K562 (cell line): Measurements from ENCODE around the gene DBX1. TPM values are rescaled to one million over a fixed set of nuclear protein-coding genes. Genes with fewer than 3 reads are reported as not detected.

Source experiments
- ATAC-seq: fragments of 200-7000 bp; cut with Tn5 transposase; 3 replicates; pipeline ENCODE4 v1.9.1; 2020; ENCODE audit warnings: moderate library complexity
- BruUV-seq: library from RNA; stranded (reverse); fragments of 400-500 nt; replicated peaks from 2 replicates; lab custom pipeline; 2021; lab: Mats Ljungman, UMichigan
- CTCF ChIA-PET: fragments of 300-600 bp; formaldehyde crosslinking; extraction: SDS; loops from one replicate; lab custom pipeline; 2021; ENCODE audit warnings: low intra/inter-chr PET ratio; lab: Yijun Ruan, JAX
- POLR2A ChIA-PET: fragments of 300-600, 350-650 bp; sonication (Branson Sonifier 250); formaldehyde crosslinking; extraction: SDS; loops from one replicate; lab custom pipeline; 2021; ENCODE audit warnings: antibody characterized with exemption, inconsistent platforms; lab: Yijun Ruan, JAX
- DNase-seq, 4 experiments: peaks; one replicate each; pipeline versions ENCODE4 v3.0.0 to v3.0.0-alpha.2; 2011 to 2018; ENCODE audit warnings: low spot score in 3 of 4, mixed read lengths in 3 of 4; ENCODE audit errors: extremely low read depth in 1 of 4
- FAIRE-seq: peaks from 2 replicates; lab custom pipeline; 2011; peaks lifted over from hg19 to GRCh38; lab: Jason Lieb, UNC
- H2AFZ ChIP-seq: 2 replicates; pipeline ENCODE4 v1.6.0; 2011; ENCODE audit warnings: low read depth, low read length, control low read depth, inconsistent platforms
- H3K27ac ChIP-seq: fragments of 200-600 bp; 3 replicates; pipeline ENCODE4 v1.8.0; 2011; ENCODE audit warnings: low read depth, mild to moderate bottlenecking, control low read depth, inconsistent platforms, low read length, moderate library complexity, mixed read lengths; ENCODE audit errors: extremely low read depth
- H3K27me3 ChIP-seq, 2 experiments: fragments of 300-600 bp in 1 of 2; 2 replicates in 1 of 2; 3 replicates in 1 of 2; pipeline versions ENCODE4 v1.6.0 to v1.8.0; 2011; ENCODE audit warnings: inconsistent platforms in 2 of 2, low read length in 2 of 2, mild to moderate bottlenecking in 1 of 2, mixed read lengths in 1 of 2, moderate library complexity in 1 of 2; ENCODE audit not compliant: control insufficient read depth in 2 of 2, insufficient read depth in 2 of 2
- H3K36me3 ChIP-seq: fragments of 300-600 bp; 3 replicates; pipeline ENCODE4 v1.8.0; 2011; ENCODE audit warnings: mild to moderate bottlenecking, low read length, inconsistent platforms; ENCODE audit not compliant: control insufficient read depth, insufficient read depth
- H3K4me1 ChIP-seq, 2 experiments: fragments of 200-600 bp in 1 of 2; replicated peaks in 1 of 2; 2 replicates in 1 of 2; 3 replicates in 1 of 2; pipeline versions ENCODE4 v1.5.1 to v1.8.0; 2011; ENCODE audit warnings: inconsistent platforms in 2 of 2, low read length in 2 of 2, mild to moderate bottlenecking in 1 of 2, mixed read lengths in 1 of 2, moderate library complexity in 1 of 2; ENCODE audit not compliant: control insufficient read depth in 2 of 2, insufficient read depth in 2 of 2
- H3K4me2 ChIP-seq: 2 replicates; pipeline ENCODE4 v1.6.1; 2011; ENCODE audit warnings: low read length, control low read depth, inconsistent platforms, mixed read lengths; ENCODE audit not compliant: insufficient read depth
- H3K4me3 ChIP-seq: fragments of 200-600 bp; sonication (generic), shearing (Covaris generic); 2 replicates; pipeline ENCODE4 v1.5.1; 2016; ENCODE audit warnings: control low read depth, inconsistent platforms
- H3K79me2 ChIP-seq: fragments of 200-600 bp; 3 replicates; pipeline ENCODE4 v1.8.0; 2011; ENCODE audit warnings: low read length, inconsistent platforms; ENCODE audit not compliant: control insufficient read depth, insufficient read depth
- H3K9ac ChIP-seq, 2 experiments: 2 replicates each; pipeline versions ENCODE4 v1.6.0 to v1.6.1; 2011; ENCODE audit warnings: low read depth in 2 of 2, low read length in 2 of 2, control low read depth in 1 of 2, inconsistent platforms in 1 of 2, mild to moderate bottlenecking in 1 of 2, mixed read lengths in 1 of 2; ENCODE audit not compliant: insufficient read depth in 1 of 2
- H3K9me1 ChIP-seq: one replicate; pipeline ENCODE4 v1.6.0; 2011; ENCODE audit warnings: inconsistent platforms, mild to moderate bottlenecking, low read length, moderate library complexity; ENCODE audit not compliant: control insufficient read depth, insufficient read depth
- H3K9me3 ChIP-seq: replicated peaks from 2 replicates; pipeline ENCODE4 v1.5.1; 2011; ENCODE audit warnings: low read depth, low read length, inconsistent platforms; ENCODE audit not compliant: control insufficient read depth, insufficient read depth
- H4K20me1 ChIP-seq: replicated peaks from 2 replicates; pipeline ENCODE4 v1.6.1; 2011; ENCODE audit warnings: low read length, inconsistent platforms, mixed read lengths; ENCODE audit not compliant: control insufficient read depth, insufficient read depth
- CREM ChIP-seq: IDR thresholded peaks from 2 replicates; pipeline ENCODE4 v1.6.1; 2014; ENCODE audit warnings: antibody characterized with exemption, low read depth
- HDAC8 ChIP-seq: fragments of 450-650 bp; IDR thresholded peaks from 2 replicates; pipeline ENCODE4 v1.6.1; 2016; ENCODE audit warnings: mild to moderate bottlenecking, missing genetic modification characterization, moderate library complexity, missing compliant biosample characterization
- MYC ChIP-seq, 2 experiments: fragments of 250-450 bp in 1 of 2; sonication (Bioruptor Pico) in 1 of 2; IDR thresholded peaks; 2 replicates each; pipeline versions ENCODE4 v1.5.1 to v1.6.1; 2012 to 2021; ENCODE audit warnings: low read depth in 2 of 2, borderline replicate concordance in 1 of 2, improper control_type of control experiment in 1 of 2, low read length in 1 of 2, mild to moderate bottlenecking in 1 of 2, moderate library complexity in 1 of 2
- OTX1 ChIP-seq: fragments of 450-650 bp; formaldehyde crosslinking; IDR thresholded peaks from 2 replicates; pipeline ENCODE4 v1.4.0; 2022; ENCODE audit warnings: mild to moderate bottlenecking
- PHF21A ChIP-seq: fragments of 450-650 bp; IDR thresholded peaks from 2 replicates; pipeline ENCODE4 v1.6.1; 2017; ENCODE audit warnings: low read depth, borderline replicate concordance
- SMAD4 ChIP-seq: fragments of 250-450 bp; sonication (Bioruptor Pico); conservative IDR thresholded peaks from 2 replicates; pipeline ENCODE4 v1.8.0; 2021; ENCODE audit warnings: inconsistent platforms, mild to moderate bottlenecking, moderate library complexity
- ZBTB17 ChIP-seq: fragments of 450-650 bp; formaldehyde crosslinking; IDR thresholded peaks from 2 replicates; pipeline ENCODE4 v1.4.0; 2020; ENCODE audit warnings: mild to moderate bottlenecking
- ZC3H11A ChIP-seq: IDR thresholded peaks from 2 replicates; pipeline ENCODE4 v1.6.1; 2012; ENCODE audit warnings: low read depth, low read length, improper control_type of control experiment
- ZFX ChIP-seq: sonication (generic); formaldehyde crosslinking; IDR thresholded peaks from 2 replicates; pipeline ENCODE4 v1.8.0; 2022; ENCODE audit warnings: mild to moderate bottlenecking, missing genetic modification reagents, moderate library complexity
- ZNF253 ChIP-seq: fragments of 250-450 bp; sonication (Bioruptor Pico); conservative IDR thresholded peaks from 2 replicates; pipeline ENCODE4 v1.6.1; 2021; ENCODE audit warnings: mild to moderate bottlenecking
- ZNF274 ChIP-seq: IDR thresholded peaks from 2 replicates; pipeline ENCODE4 v1.6.1; 2011; ENCODE audit warnings: low read depth, mild to moderate bottlenecking, low read length, moderate library complexity, borderline replicate concordance
- ZNF77 ChIP-seq: fragments of 250-450 bp; sonication (Bioruptor Pico); IDR thresholded peaks from 2 replicates; pipeline ENCODE4 v1.5.0; 2020
- WGBS: fragments of 100-300 bp; shearing (Covaris generic); methylation state at CpG from one replicate; pipeline ENCODE4 v1.1.6; 2016; ENCODE audit warnings: low coverage, mixed read lengths; ENCODE audit not compliant: insufficient coverage; ENCODE audit errors: missing lambda C conversion rate; 5-methylcytosine and 5-hydroxymethylcytosine counted together
- in situ Hi-C: fragments of 300-500 bp; cut with MboI; formaldehyde crosslinking; loops from 4 replicates; pipeline ENCODE4 v1.15.0; 2018; ENCODE audit warnings: inconsistent platforms, mixed read lengths
- intact Hi-C: fragments of 100-400 bp; cut with micrococcal nuclease; formaldehyde crosslinking; loops from 2 replicates; pipeline ENCODE4 v1.14.2; 2022
- polyA plus RNA-seq, 8 experiments: library from polyadenylated mRNA; depleted of rRNA in 4 of 8; stranded (reverse) in 5 of 8; unstranded in 3 of 8; fragments of >200 nt; fragmentation: Nextera tagmentation in 2 of 8; fragmentation: Illumina TruSeq in 1 of 8; extraction: Ambion mirVana in 2 of 8; extraction: Trizol in 1 of 8; gene quantifications; 2 replicates each; pipeline versions ENCODE4 v1.2.1 to v1.2.3, GENCODE V29; 2011 to 2014; ENCODE audit warnings: inconsistent platforms in 1 of 8, missing spikeins in 1 of 8
- total RNA-seq, 7 experiments: library from RNA; depleted of rRNA in 6 of 7; stranded (reverse); fragments of >200 nt in 6 of 7; fragmentation: Illumina TruSeq in 2 of 7; extraction: Trizol in 2 of 7; gene quantifications; 2 replicates each; pipeline versions ENCODE4 v1.2.1 to v1.2.3, GENCODE V29; 2011 to 2021; ENCODE audit warnings: low replicate concordance in 1 of 7
- TF ChIP-seq, protein P1 (sequence below): fragments of 150-350 bp; conservative IDR thresholded peaks from 2 replicates; pipeline ENCODE4 v1.6.1; 2014; ENCODE audit warnings: low read length
- TF ChIP-seq, protein P2 (sequence below): sonication (generic); formaldehyde crosslinking; IDR thresholded peaks from 2 replicates; pipeline ENCODE4 v1.8.1; 2023; ENCODE audit warnings: missing genetic modification reagents, mild to moderate bottlenecking, borderline replicate concordance
- TF ChIP-seq, protein P3 (sequence below): fragments of 450-650 bp; formaldehyde crosslinking; IDR thresholded peaks from 2 replicates; pipeline ENCODE4 v1.4.0; 2020; ENCODE audit warnings: mild to moderate bottlenecking, moderate library complexity

The DBX1 gene
- total and polyA plus RNA-seq, 9 of the 15 experiments (the other 6 are each of a cell fraction or from before 2014, with no cell fraction given) = not detected

DNA sequence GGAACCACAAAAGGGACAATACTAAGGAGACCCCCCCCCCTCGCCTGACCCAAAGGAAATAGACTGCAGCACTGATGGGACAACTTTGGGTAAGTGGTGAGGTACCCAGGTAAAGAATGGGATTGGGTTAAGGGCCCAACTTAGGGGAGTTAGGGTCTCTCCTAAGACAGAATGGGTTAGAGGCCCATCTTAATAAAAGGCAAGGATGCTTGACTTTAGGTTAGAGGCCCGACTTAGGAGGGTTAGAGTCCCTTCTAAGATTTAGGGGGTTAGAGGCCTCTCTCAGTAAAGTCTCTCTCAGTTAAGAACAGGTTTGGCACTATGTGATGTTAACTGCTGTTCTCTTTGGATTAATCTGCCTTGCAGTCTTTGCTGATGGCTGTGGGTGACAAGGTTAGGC lies 41.0 kb upstream of the DBX1 start:
- ChIA-PET POLR2A (no interaction called here), CTCF (no interaction called here)
- no peaks in the 10 kb centered on the region for H3K9me3 ChIP-seq
- DNase-seq (no peak), FAIRE-seq (no peak), ATAC-seq (peak; percentile 34; the same call in 2 of the 3 replicates)
- TF ChIP-seq, protein P1, sequence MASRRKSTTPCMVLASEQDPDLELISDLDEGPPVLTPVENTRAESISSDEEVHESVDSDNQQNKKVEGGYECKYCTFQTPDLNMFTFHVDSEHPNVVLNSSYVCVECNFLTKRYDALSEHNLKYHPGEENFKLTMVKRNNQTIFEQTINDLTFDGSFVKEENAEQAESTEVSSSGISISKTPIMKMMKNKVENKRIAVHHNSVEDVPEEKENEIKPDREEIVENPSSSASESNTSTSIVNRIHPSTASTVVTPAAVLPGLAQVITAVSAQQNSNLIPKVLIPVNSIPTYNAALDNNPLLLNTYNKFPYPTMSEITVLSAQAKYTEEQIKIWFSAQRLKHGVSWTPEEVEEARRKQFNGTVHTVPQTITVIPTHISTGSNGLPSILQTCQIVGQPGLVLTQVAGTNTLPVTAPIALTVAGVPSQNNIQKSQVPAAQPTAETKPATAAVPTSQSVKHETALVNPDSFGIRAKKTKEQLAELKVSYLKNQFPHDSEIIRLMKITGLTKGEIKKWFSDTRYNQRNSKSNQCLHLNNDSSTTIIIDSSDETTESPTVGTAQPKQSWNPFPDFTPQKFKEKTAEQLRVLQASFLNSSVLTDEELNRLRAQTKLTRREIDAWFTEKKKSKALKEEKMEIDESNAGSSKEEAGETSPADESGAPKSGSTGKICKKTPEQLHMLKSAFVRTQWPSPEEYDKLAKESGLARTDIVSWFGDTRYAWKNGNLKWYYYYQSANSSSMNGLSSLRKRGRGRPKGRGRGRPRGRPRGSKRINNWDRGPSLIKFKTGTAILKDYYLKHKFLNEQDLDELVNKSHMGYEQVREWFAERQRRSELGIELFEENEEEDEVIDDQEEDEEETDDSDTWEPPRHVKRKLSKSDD = no peak
- TF ChIP-seq CREM (no peak), SMAD4 (CRISPR knock-in tag) (no peak), PHF21A (no peak), OTX1 (no peak), ZNF77 (CRISPR knock-in tag) (no peak), ZC3H11A (no peak), ZBTB17 (CRISPR knock-in tag) (no peak), MYC (IDR thresholded peaks at IDR 0.05; ENCODE audit: low read depth, low read length) (no peak), MYC (CRISPR knock-in tag; IDR thresholded peaks at IDR 0.05; ENCODE audit: borderline replicate concordance, low read depth) (no peak), ZNF274 (no peak), ZFX (CRISPR knock-in tag) (no peak), HDAC8 (tag) (no peak), ZNF253 (CRISPR knock-in tag) (no peak)
- TF ChIP-seq, protein P2, sequence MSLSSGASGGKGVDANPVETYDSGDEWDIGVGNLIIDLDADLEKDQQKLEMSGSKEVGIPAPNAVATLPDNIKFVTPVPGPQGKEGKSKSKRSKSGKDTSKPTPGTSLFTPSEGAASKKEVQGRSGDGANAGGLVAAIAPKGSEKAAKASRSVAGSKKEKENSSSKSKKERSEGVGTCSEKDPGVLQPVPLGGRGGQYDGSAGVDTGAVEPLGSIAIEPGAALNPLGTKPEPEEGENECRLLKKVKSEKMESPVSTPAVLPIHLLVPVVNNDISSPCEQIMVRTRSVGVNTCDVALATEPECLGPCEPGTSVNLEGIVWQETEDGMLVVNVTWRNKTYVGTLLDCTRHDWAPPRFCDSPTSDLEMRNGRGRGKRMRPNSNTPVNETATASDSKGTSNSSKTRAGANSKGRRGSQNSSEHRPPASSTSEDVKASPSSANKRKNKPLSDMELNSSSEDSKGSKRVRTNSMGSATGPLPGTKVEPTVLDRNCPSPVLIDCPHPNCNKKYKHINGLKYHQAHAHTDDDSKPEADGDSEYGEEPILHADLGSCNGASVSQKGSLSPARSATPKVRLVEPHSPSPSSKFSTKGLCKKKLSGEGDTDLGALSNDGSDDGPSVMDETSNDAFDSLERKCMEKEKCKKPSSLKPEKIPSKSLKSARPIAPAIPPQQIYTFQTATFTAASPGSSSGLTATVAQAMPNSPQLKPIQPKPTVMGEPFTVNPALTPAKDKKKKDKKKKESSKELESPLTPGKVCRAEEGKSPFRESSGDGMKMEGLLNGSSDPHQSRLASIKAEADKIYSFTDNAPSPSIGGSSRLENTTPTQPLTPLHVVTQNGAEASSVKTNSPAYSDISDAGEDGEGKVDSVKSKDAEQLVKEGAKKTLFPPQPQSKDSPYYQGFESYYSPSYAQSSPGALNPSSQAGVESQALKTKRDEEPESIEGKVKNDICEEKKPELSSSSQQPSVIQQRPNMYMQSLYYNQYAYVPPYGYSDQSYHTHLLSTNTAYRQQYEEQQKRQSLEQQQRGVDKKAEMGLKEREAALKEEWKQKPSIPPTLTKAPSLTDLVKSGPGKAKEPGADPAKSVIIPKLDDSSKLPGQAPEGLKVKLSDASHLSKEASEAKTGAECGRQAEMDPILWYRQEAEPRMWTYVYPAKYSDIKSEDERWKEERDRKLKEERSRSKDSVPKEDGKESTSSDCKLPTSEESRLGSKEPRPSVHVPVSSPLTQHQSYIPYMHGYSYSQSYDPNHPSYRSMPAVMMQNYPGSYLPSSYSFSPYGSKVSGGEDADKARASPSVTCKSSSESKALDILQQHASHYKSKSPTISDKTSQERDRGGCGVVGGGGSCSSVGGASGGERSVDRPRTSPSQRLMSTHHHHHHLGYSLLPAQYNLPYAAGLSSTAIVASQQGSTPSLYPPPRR (CRISPR knock-in tag) = no peak
- TF ChIP-seq, protein P3, sequence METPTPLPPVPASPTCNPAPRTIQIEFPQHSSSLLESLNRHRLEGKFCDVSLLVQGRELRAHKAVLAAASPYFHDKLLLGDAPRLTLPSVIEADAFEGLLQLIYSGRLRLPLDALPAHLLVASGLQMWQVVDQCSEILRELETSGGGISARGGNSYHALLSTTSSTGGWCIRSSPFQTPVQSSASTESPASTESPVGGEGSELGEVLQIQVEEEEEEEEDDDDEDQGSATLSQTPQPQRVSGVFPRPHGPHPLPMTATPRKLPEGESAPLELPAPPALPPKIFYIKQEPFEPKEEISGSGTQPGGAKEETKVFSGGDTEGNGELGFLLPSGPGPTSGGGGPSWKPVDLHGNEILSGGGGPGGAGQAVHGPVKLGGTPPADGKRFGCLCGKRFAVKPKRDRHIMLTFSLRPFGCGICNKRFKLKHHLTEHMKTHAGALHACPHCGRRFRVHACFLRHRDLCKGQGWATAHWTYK (CRISPR knock-in tag) = no peak
- H2AFZ ChIP-seq = peak overlapping the region; percentile 69; the same call in 1 of the 2 replicates
- no peak overlapping the region for H3K4me3 ChIP-seq
- H3K9me1 ChIP-seq = no peaks in the 10 kb centered on the region
- H4K20me1 ChIP-seq = no peaks in the 10 kb centered on the region
- H3K27ac ChIP-seq = no peak overlapping the region
- no peak overlapping the region for H3K9ac ChIP-seq
- H3K36me3 ChIP-seq = no peaks in the 10 kb centered on the region
- intact Hi-C loops (no loop called here), in situ Hi-C loops (no loop called here)
- 6% methylated on average over 2 of the region's 2 CpGs for WGBS
- no peaks in the 10 kb centered on the region for H3K79me2 ChIP-seq
- no peaks in the 10 kb centered on the region for H3K27me3 ChIP-seq
- BruUV-seq = no TSS peak
- no peaks in the 10 kb centered on the region for H3K4me1 ChIP-seq
- H3K4me2 ChIP-seq = no peak overlapping the region
